Neural progenitor cell (in vitro differentiated cells): ENCODE results near the gene B4GALT5. TPM values are rescaled to one million over a fixed set of nuclear protein-coding genes. Genes with fewer than 3 reads are reported as not detected.

Source experiments
- DNase-seq: peaks from one replicate; pipeline ENCODE4 v3.0.0-alpha.2; 2016; ENCODE audit warnings: low spot score
- H2AFZ ChIP-seq: fragments of 200-600 bp; sonication (generic); replicated peaks from 2 replicates; pipeline ENCODE4 v1.6.1; 2016; ENCODE audit warnings: antibody characterized with exemption
- H3F3A ChIP-seq: fragments of 200-600 bp; sonication (generic); 2 replicates; pipeline ENCODE4 v1.6.1; 2016; ENCODE audit warnings: antibody characterized with exemption, low read depth
- H3K27ac ChIP-seq: fragments of 200-600 bp; sonication (generic); 2 replicates; pipeline ENCODE4 v1.5.1; 2016; ENCODE audit warnings: mild to moderate bottlenecking
- H3K27me3 ChIP-seq: fragments of 200-600 bp; sonication (generic); 2 replicates; pipeline ENCODE4 v1.6.1; 2016; ENCODE audit warnings: mild to moderate bottlenecking, moderate library complexity
- H3K36me3 ChIP-seq: fragments of 200-600 bp; sonication (generic); 2 replicates; pipeline ENCODE4 v1.5.1; 2016
- H3K4me1 ChIP-seq: fragments of 200-600 bp; sonication (generic); 2 replicates; pipeline ENCODE4 v1.6.1; 2016; ENCODE audit warnings: mixed run types
- H3K4me2 ChIP-seq: fragments of 200-600 bp; sonication (generic); 2 replicates; pipeline ENCODE4 v1.6.1; 2016
- H3K4me3 ChIP-seq: fragments of 200-600 bp; sonication (generic); 2 replicates; pipeline ENCODE4 v1.5.1; 2016
- H3K79me2 ChIP-seq: fragments of 200-600 bp; sonication (generic); 2 replicates; pipeline ENCODE4 v1.6.1; 2016; ENCODE audit warnings: low read depth
- H3K9ac ChIP-seq: fragments of 200-600 bp; sonication (generic); 2 replicates; pipeline ENCODE4 v1.6.1; 2016
- H3K9me3 ChIP-seq: fragments of 200-600 bp; sonication (generic); 2 replicates; pipeline ENCODE4 v1.5.1; 2016; ENCODE audit warnings: low read depth
- H4K20me1 ChIP-seq: fragments of 200-600 bp; sonication (generic); 2 replicates; pipeline ENCODE4 v1.6.1; 2016; ENCODE audit warnings: low read depth
- H3K27ac Mint-ChIP-seq: 3 replicates; pipeline ENCODE4 v1.8.0; 2021; ENCODE audit warnings: mixed read lengths
- H3K27me3 Mint-ChIP-seq: 2 replicates; pipeline ENCODE4 v1.8.0; 2022; ENCODE audit warnings: low read depth, mild to moderate bottlenecking, inconsistent platforms, moderate library complexity, mixed read lengths; ENCODE audit not compliant: insufficient read depth
- H3K36me3 Mint-ChIP-seq: 3 replicates; pipeline ENCODE4 v1.8.0; 2021; ENCODE audit warnings: mixed read lengths
- H3K4me1 Mint-ChIP-seq: 3 replicates; pipeline ENCODE4 v1.8.0; 2021; ENCODE audit warnings: mixed read lengths
- H3K4me3 Mint-ChIP-seq: 3 replicates; pipeline ENCODE4 v1.8.0; 2021; ENCODE audit warnings: mild to moderate bottlenecking, moderate library complexity, mixed read lengths
- H3K9me3 Mint-ChIP-seq: 3 replicates; pipeline ENCODE4 v1.8.0; 2020; ENCODE audit warnings: mixed read lengths
- CTCF ChIP-seq: fragments of 200-600 bp; sonication (generic); IDR thresholded peaks from 2 replicates; pipeline ENCODE4 v1.5.1; 2017; ENCODE audit warnings: antibody characterized with exemption, mild to moderate bottlenecking
- EZH2 ChIP-seq: fragments of 200-600 bp; sonication (generic); IDR thresholded peaks from 2 replicates; pipeline ENCODE4 v1.6.1; 2017; ENCODE audit warnings: antibody characterized with exemption, mild to moderate bottlenecking, moderate library complexity
- EZH2phosphoT487 ChIP-seq: fragments of 200-600 bp; sonication (generic); IDR thresholded peaks from 2 replicates; pipeline ENCODE4 v1.6.1; 2017; ENCODE audit warnings: antibody characterized with exemption
- total RNA-seq: library from RNA; depleted of rRNA; stranded (reverse); fragments of >200 nt; gene quantifications from 2 replicates; pipeline ENCODE4 v1.2.3, GENCODE V29; 2015; ENCODE audit warnings: low replicate concordance

The B4GALT5 gene
- total RNA-seq, 1 donor from 2014 or later = 60.1 TPM

- H3K4me2 ChIP-seq = peak overlapping the region; percentile 21
- peaks cover 54% of the 10 kb centered on the region for H3K4me1 ChIP-seq
- H3K9me3 ChIP-seq = no peaks in the 10 kb centered on the region
- H3K9ac ChIP-seq = no peak overlapping the region
- H3K27ac Mint-ChIP-seq = no peak overlapping the region
- no peaks in the 10 kb centered on the region for H3K27me3 ChIP-seq
- no peak for DNase-seq
- no peak overlapping the region for H3K4me3 ChIP-seq
- H3F3A ChIP-seq = peaks cover 31% of the 10 kb centered on the region
- peaks cover 100% of the 10 kb centered on the region for H3K79me2 ChIP-seq
- no peaks in the 10 kb centered on the region for H3K36me3 ChIP-seq
- peaks cover 100% of the 10 kb centered on the region for H4K20me1 ChIP-seq
- no peaks in the 10 kb centered on the region for H3K9me3 Mint-ChIP-seq
- no peaks in the 10 kb centered on the region for H3K36me3 Mint-ChIP-seq
- H3K4me3 Mint-ChIP-seq = no peak overlapping the region
- no peak for TF ChIP-seq EZH2
- no peak for TF ChIP-seq EZH2phosphoT487
- TF ChIP-seq CTCF = no peak
- no peak overlapping the region for H3K27ac ChIP-seq
- H2AFZ ChIP-seq = no peak overlapping the region
- peaks cover 2% of the 10 kb centered on the region for H3K27me3 Mint-ChIP-seq
- peaks cover 72% of the 10 kb centered on the region for H3K4me1 Mint-ChIP-seq
These were observed 20.1 kb downstream of the B4GALT5 start for GRCh38 chr20:49693435-49694171.

- Histone ChIP-seq H3K4me3 (no peak overlapping the region), H4K20me1 (peaks cover 100% of the 10 kb centered on the region), H3K36me3 (no peaks in the 10 kb centered on the region), H3K9ac (no peak overlapping the region), H3K9me3 (no peaks in the 10 kb centered on the region), H3K4me1 (peaks cover 60% of the 10 kb centered on the region), H3K27ac (no peak overlapping the region), H3K79me2 (peaks cover 99% of the 10 kb centered on the region), H3F3A (peaks cover 38% of the 10 kb centered on the region), H2AFZ (no peak overlapping the region), H3K27me3 (no peaks in the 10 kb centered on the region), H3K4me2 (no peak overlapping the region)
- H3K27me3 Mint-ChIP-seq = peaks cover 2% of the 10 kb centered on the region
- TF ChIP-seq CTCF (no peak), EZH2phosphoT487 (no peak), EZH2 (no peak)
- no peaks in the 10 kb centered on the region for H3K9me3 Mint-ChIP-seq
- H3K4me3 Mint-ChIP-seq = no peak overlapping the region
- no peak for DNase-seq
- no peaks in the 10 kb centered on the region for H3K36me3 Mint-ChIP-seq
- no peak overlapping the region for H3K27ac Mint-ChIP-seq
- H3K4me1 Mint-ChIP-seq = peaks cover 74% of the 10 kb centered on the region
These were observed 20.7 kb downstream of the B4GALT5 start for GRCh38 chr20:49692941-49693340.

- Histone ChIP-seq H3K4me3 (no peak overlapping the region), H3K27ac (no peak overlapping the region), H3F3A (peaks cover 47% of the 10 kb centered on the region), H3K4me1 (peaks cover 62% of the 10 kb centered on the region), H3K9ac (no peak overlapping the region), H4K20me1 (peaks cover 100% of the 10 kb centered on the region), H3K27me3 (no peaks in the 10 kb centered on the region), H2AFZ (no peak overlapping the region), H3K36me3 (no peaks in the 10 kb centered on the region), H3K4me2 (no peak overlapping the region), H3K9me3 (no peaks in the 10 kb centered on the region), H3K79me2 (peaks cover 98% of the 10 kb centered on the region)
- no peak for DNase-seq
- Mint-ChIP-seq H3K9me3 (no peaks in the 10 kb centered on the region), H3K27ac (no peak overlapping the region), H3K36me3 (no peaks in the 10 kb centered on the region), H3K4me3 (no peak overlapping the region), H3K4me1 (peaks cover 74% of the 10 kb centered on the region), H3K27me3 (peaks cover 2% of the 10 kb centered on the region)
- TF ChIP-seq EZH2phosphoT487 = no peak
- TF ChIP-seq CTCF = no peak
- no peak for TF ChIP-seq EZH2
These were observed 21.7 kb downstream of the B4GALT5 start for GRCh38 chr20:49691818-49692568.
